Measurements from ENCODE around the gene RBM7. TPM values are rescaled to one million over a fixed set of nuclear protein-coding genes. Genes with fewer than 3 reads are reported as not detected.

The RBM7 gene
- 39.5 and 46.1 TPM in 2 replicates for total RNA-seq

GRCh38 chr11:114400216-114400914 lies at the start of gene RBM7, which contains the start of gene C11orf71:
Gene RBM7 (plus strand): TSS chr11:114400666. CDS start chr11:114400672, 6 bp downstream.
Gene C11orf71 (minus strand): TSS chr11:114400511. CDS start chr11:114400331, 180 bp downstream.

GRCh38 chr11:114439229-114440120 lies 39.0 kb downstream of the RBM7 start, which contains the start of gene REXO2:
Gene REXO2 (plus strand): TSS chr11:114439467. CDS start chr11:114439529, 62 bp downstream.

Other genes with a start within 250 kb of the RBM7 start
- 171 and 202 TPM in 2 replicates for gene NNMT, start 104.3 kb upstream of the RBM7 start, total RNA-seq
- 3.4 and 3.6 TPM in 2 replicates for gene C11orf71, start 155 bp upstream of the RBM7 start, total RNA-seq
- gene REXO2, start 38.8 kb downstream of the RBM7 start, total RNA-seq = 163 and 175 TPM in 2 replicates
- not detected in 2 replicates for gene NXPE1, start 159.2 kb downstream of the RBM7 start, total RNA-seq
- not detected in 2 replicates for gene NXPE4, start 195.1 kb downstream of the RBM7 start, total RNA-seq

Data from thoracic aorta endothelial cell (primary cell).